ENCODE data around the gene DGKH. TPM values are rescaled to one million over a fixed set of nuclear protein-coding genes. Genes with fewer than 3 reads are reported as not detected.

DGKH gene
- polyA plus RNA-seq, 12 donors: 2.9 to 6.5 (median 4.3) TPM; not detected in 1

DNA sequence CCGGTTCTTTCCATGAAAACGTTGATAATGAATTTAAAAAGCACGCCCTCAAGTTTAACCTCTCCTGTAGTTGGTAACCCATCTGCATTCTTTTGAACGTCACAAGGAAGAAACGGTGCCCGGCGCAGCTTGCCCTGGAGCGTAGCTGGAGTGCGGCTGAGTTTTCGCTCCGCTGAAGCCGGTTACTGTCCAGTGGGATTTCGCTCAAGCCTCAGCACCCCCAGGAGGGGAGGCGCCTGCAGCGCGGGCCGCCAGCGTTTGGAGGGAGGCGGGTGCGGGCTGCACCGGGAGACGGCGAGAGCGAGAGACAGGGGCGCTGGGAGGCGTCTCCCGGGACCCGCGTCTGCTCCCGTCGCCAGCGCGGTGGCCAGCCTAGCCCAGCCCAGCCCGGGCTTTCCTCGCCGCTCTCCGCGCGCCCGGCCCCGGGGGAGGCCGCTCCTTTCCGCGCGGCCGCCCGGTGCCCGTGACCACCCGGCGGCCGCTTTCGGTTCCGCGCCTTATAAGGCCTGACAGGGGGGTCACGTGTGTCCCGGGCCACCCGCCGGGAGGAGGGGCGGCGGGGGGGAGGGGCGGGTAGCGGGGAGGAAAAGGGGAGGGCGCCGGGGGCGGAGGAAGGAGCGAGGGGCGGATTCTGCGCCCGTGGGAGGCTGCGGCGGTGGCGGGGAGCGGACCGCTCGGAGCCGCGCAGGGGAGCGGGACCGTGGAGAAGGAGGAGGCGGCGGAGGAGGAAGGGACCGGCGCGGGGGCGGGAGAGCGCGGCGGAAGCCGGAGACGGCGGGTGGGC lies 8.3 kb upstream of the DGKH start:
- DNase-seq: peak; percentile 79

DNA sequence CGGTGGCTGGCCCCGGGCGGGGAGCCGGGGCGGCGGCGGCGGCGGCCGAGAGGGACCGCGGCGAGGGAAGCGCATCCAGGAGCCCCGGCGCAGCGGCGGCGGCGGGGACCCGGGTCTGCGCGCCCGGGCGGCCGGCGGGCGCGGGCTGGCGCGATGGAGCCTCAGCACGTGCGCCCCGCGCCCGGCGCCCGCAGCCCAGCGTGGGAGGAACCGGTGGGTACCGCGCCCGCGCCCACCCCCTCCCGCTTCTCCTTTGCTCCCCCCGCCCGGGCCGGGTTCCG lies 7.8 kb upstream of the DGKH start:
- no peak for DNase-seq

DNA sequence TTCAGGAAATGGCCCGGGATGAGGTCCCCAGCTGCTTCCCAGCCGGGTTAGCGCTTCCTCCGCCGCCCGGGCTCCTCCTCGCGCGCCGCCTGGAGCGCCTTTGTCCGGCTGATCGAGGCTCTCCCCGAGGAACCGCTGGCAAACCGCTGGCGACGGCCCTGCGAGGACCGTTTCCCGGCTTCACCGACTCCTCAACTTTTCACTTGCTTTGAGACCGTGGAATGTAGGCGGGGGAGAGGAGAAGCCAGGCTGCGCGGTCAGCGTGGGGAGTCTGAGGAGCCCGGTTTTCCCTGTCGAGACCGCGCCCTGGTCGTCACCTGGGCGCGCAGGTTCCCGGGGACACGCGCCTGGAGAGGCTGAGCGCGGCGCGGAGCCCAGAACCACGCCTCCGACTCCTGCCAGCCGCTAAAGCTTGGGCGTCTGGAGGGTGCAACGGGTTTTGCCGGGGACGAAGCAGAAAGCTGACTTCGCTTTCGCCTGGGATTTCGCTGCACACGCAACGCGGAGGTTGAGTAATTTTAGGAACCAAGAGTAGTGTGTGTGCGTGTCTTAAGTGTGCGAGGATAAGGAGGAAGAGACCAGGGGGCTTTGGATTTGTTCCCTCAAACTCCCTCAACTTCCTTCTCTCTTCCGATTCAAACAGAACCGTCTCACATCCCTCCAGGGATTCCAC lies 7.3 kb upstream of the DGKH start:
- DNase-seq: peak; percentile 37

DNA sequence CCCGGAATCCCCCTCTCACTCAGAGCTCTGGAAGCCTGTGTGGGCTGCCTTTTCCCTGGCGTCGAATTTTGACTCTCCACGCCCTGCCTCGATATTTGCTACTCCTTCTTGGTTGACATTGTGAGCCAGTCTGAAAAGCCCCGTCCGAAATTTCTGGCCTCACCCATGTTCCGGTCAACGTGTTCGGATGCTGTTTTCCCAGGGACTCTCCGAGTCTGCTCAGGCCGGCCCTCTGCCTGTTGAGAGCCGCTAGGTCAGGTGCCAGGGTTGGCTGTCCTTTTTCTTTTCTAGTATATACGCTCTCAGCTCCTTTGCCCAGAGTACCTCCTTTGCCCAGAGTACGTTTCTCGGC lies 6.8 kb upstream of the DGKH start:
- peak; percentile 50 for DNase-seq

DNA sequence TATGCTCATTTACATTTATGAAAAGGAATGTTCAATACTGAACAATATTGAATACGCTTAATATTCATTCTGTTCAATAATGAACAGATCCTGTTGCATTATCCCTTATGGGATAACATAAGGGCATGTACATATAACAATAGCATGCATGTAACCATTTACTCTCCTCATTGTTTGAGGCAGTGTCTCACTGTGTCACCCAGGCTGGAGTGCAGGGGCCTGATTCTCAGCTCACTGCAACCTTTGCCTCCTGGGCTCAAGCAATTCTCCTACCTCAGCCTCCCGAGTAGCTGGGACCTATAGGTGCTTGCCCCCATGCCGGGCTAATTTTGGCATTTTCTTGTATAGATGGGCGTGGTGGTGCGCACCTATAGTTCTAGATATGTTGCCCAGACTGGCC lies 4.8 kb upstream of the DGKH start:
- no peak for DNase-seq

DNA sequence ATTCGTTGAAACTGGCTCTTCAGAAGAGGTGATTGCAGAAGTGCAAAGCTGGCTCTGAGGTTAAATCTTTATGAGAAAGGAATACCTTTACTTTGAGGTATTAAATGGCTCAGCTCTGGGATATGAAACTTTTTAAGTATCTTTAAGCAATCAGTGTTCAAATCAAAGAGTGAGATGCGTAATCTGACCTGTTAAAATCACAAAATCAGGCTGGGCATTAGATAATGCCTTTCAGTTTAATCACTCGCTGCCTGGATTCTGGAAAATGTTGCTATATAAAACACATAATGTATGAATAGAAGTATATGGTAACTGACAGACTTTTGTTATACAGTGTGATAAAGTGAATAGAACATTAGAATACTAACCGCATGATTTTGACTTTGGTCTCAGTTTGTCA lies 2.0 kb upstream of the DGKH start:
- no peak for DNase-seq

DNA sequence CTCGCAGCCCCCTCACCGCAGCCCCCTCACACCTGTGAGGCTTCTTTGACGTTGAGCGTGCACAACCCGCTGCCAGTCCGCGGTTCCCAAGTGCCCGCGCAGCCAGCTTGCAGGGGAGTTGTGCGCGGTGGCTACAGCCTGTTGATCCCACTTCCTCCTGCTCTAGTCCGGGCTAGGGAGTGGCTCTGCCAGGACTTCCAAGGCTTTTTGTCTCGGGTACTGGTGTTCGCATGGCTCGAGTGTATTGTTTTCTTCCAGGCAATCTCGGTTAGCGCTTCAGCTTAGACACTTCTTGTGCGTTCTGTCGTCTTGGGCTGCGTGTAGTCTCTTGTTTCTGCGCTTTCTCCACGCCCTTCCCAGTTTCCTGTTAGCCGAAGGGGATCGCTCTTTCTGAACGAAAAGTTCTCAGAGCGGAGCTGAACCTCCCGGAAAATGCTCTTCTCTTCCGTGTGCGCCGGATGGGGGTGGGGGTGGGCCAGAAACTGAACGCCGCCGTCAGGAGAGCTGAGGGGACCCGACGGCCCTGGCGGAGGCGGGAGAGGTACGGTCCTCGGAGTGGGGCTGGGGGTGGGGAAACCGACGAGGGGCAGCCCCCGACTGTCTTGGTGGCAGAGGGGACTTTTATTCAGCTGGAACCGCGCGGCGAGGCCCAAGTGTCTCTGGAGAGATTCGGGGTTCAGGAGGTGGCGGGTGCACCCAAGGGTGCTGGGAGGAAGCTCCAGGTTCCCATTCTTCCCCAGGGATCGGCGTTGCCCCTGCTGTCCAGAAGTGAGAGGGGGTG lies 697 bp upstream of the DGKH start:
- peak; percentile 60 for DNase-seq

DNA sequence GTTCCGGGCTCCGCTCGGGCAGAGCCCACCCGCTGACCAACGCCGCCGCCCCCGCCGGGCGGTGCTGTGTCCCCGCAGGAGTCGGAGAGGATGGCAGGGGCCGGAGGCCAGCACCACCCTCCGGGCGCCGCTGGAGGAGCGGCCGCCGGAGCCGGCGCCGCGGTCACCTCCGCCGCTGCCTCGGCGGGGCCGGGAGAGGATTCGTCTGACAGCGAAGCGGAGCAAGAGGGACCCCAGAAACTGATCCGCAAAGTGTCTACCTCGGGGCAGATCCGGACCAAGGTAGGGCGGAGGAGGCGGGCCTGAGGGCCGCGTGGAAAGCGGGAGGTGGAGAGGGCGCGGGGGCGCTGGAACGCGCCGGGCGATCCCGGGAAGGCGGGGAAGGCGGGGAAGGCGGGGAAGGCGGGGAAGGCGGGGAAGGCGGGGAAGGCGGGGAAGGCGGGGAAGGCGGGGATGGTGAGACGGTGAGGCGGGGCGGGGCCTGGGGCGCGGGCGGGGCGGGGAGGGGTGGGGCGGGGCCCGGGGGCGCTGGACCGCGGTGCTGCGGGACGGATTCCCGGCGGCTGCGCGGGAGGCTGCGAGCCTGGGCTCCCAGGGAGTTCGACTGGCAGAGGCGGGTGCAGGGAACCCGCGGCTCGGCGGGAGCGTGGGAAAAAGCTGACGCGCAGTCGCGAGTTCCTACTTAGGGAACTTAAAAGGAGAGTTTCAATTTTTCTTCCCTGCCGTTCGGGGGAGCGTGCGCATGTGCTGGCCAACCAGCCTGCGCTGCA lies 421 bp downstream of the DGKH start:
- peak; percentile 68 for DNase-seq

DNA sequence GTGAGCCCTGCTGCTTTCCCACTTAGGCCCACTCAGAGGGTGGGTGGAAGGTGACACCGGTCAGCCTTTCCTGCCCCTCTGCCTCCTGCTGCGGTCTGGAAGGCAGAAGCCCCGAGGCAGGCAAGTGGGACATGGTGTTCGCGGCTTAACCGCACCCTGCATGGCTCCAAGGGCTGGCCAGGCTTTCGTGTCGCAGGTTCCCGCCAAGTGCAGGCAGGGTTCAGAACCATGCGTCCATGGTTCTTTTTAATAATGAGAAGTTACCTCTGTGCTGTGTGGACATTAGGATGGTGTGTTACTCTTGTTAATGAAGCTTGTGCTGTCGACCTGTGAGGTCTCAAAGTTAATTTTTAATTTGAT lies 986 bp downstream of the DGKH start:
- DNase-seq: no peak

DNA sequence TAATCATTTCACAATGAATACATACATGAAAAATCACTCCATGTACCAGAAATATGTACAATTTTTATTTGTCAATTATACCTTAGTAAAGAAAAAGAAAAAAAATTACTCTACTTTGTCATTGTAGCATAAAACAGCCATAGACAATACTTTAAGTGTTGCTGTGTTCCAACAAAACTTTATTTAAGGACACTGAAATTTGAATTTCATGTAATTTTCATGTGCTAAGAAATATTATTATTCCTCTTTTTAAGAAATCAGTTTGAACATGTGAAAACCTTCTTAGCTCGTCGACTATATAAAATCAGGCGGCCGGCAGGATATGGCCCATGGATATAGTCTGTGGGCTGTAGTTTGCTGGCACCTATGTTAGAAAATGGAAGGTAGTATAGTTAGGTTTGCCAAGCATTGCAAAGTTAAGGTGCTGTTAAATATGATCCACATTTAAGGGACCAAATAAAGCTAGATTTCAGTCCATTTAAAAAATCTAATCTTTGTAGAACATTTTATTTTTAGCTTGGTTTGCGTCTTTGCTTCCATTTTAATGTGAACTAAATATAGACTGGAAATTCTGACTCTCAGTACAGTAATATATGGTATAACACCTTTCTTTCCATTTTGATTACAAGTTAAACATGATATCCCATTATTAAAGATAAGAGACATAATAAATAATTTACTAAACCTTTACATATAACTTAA lies 6.5 kb downstream of the DGKH start:
- DNase-seq: no peak

DNA sequence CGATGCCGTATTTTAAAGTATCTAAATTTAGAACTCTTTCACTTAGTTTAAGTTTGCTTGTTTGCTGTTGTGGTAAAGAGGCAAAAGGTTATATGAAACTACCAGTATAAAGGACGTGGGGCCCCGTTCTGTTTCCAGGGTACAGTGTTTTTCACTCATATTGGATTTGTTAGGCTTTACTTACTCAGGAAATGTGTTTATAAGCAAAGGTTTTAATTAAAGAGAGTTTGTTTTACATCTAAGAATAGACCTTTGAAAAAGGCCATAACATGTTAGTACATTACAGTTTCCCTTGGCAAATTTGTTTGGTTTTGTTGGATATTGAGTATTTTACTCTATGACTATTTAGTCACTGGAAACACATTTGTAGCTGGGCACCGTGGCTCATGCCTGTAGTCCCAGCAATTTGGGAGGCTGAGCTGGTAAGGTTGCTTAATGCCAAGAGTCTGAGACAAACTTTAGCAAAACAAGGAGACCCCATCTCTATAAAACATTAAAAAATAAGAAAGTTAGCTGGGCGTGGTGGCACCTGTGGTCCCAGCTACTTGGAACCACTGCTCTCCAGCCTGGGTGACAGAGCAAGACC lies 7.1 kb downstream of the DGKH start:
- no peak for DNase-seq

DNA sequence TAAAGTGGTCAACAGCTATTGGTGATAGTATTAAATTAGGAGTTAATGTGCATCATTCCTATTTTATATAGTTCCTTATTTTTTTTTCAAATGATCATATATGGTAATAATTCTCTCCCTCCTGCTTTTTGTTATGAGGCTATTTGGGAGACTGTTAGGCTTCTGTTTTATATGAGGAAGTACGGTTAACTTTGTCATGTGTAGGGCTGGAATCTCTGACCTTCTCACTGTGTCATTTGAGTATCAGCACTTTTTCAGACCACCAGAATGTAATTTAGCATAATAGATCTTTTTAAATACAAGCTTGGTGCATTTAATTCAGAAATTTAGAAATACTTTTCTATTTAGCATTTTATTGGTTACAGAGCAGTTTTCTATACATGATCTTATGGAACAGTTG lies 7.7 kb downstream of the DGKH start:
- DNase-seq: no peak

DNA sequence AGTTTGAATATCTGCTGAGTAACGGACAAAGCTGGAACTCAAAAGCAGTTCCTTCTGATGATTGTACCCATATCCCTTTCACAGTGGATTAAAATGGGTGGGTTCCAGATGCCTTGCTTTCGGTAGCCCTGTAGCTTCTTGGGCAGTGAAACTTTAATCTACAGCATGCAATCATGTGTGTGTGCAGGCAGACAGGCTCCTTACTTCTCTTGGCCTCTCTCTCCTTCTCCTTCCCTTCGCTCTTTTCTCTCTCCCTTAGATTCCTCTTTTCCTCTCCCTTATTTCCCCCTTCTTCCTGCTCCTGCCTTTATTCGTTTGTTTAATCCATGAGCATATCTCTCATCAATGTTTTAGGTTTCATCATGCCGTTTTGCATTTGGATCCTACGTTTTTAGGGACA lies 8.1 kb downstream of the DGKH start:
- DNase-seq: no peak

DNA sequence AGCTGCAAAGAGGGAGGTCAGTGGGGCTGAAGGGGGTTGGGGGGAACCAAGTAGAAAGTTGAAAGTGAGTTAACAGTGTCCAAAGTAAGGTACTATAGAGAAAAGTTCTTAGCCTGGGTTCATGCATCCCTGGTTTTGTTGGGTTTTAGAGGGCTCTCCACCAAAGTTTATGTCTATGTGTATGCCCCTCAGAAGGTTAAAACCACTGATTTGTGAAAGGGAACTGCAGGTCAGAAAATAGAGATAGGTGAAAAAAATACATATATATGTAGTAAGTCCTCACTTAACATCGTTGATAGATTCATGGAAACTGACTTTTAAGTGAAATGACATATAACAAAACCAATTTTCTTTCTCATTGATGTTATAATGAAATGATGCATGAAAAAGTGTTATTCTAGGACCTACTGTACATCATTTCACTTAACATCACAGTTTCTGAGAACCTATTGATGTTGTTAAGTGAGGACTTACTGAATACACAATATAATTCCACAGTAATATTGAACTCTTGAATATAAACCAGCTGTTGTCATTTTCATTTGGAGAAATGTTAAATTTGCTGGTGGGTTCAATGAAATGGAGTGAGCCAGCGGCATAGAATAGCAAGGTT lies 9.6 kb downstream of the DGKH start:
- DNase-seq: no peak

DNA sequence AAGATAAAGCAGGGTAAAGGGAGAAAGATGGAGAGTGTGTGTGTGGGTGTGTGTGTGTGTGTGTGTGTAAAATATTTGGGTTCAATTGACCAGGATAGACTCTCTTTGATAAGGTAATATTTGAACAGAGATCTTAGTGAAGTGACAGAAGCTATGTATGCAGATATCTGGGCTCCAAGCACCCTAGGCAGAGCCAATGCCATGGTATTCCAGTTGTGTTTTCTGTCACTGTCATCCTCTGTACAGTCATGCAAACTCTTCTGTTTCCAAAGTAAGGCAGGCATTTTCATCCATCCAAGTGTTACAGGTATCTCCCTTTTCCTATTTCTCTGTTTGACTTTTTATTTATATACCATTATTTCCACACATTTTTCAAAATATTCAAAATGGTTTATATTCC lies 13.5 kb downstream of the DGKH start:
- DNase-seq: no peak

DNA sequence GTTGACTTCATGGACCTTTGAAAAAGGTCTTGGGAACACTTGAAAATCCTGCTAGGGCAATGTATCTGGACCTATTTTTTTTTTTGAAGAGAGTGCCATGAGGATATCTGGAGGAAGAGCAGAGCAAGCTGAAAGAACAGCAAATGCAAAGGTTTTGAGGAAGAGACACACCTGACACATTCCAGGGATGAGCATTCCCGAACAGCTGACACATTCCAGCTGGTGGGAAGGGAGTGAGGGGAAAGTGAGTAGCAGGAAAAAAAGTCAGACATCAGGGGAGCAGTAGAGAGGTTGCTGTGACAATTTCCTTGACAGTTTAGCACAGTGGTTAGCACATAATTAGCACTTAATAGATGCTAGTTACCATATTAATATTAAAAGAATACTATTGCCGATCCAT lies 14.7 kb downstream of the DGKH start:
- DNase-seq: no peak

DNA sequence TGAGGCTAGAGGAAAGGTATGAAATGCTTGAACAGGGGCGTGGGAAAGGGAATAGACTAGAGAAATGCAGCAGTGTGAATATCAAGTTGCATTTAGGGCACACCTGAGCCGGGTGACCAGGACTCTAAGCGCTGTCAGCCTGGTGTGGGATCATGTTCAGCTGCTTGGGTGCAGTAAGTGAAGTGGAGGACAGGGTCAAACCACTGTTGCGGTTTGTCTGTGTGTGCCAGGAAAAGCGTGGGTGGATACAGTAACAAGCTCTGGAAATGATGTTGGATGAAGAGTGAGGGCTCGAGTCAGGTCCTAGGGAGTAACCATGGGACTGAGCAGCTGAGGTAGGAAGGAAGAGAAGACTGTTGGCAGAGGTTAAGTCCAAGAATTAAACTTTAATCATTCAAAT lies 15.8 kb downstream of the DGKH start:
- DNase-seq: no peak

DNA sequence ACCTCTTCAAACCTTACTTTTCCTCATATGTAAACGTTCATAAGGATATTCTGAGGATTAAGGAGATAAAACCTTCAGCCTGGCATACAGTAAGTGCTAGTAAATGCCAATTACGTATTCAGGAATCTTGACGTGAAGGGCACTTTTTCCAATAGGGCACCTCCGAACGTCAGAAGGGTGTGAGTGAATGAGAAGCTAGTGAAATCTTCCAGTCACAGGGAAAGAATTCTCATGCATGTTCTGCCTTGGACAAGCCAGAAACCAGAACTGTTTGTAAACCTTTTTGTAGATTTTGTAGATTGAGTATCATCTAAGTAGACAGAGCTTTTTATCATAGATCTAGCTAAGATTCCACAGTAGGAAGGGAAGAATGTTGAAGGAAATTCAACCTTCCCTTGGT lies 16.5 kb downstream of the DGKH start:
- no peak for DNase-seq

DNA sequence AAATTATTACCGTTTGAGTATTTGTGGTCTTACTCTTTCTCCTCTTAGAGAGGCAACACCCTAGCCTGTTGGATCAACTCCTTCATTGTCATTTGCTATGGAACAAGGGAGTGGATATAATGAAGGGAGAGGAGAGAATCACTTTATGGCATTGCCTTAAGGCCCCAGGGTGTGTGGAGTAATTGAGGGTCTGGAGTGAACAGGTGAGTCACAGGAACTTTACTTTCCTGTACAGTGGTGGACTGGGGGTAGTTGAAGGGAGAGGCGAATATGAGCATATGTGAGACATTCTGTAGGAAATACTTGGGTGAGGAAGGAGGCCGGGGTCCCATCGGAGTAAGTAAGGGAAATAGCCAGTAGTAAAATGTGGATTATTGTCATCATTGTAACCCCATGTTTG lies 17.0 kb downstream of the DGKH start:
- no peak for DNase-seq

DNA sequence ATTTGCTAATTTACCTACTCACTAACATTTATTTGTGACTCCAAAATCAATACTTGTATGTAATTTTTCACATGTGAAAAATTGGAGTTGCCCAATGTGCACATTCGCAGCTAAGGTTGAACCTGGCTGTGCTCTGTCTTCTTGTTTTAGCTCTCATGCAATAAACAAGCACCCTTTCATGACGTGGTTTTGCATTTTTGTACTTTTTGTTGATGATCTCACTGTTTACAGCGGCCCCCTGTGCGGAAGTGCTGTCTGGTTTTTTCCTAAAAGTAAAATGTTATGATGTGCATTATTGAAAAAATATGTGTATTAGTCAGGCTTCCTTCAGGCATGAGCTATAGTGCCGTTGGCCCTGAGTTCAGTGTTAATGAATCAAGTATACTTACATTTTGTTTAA lies 18.1 kb downstream of the DGKH start:
- no peak for DNase-seq

DNA sequence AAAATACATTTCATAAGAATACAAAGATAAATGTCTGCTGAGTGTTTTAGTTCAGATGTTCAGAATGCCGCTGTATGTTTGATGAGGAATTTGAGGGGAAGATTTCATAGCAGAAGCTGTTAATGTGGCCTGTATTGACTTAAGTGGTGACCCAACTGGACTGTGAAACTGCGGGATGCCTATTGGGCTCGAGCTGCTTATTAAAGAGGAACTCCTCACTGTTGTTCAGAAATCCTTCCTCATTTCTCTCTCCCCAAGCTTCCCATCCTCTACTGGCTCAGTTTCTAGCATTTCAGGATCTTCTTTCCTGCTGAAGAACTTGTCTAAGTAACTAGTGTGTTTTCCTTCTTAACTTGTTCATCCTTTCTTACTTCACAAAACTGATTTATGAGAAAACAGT lies 20.4 kb downstream of the DGKH start:
- no peak for DNase-seq
